K562 (cell line): ENCODE data around the gene RPL19. TPM values are rescaled to one million over a fixed set of nuclear protein-coding genes. Genes with fewer than 3 reads are reported as not detected.
A peak's percentile ranks its signal among the peaks of the same experiment; 100 is the strongest.

Source experiments
- ATF6 ChIP-seq: sonication (generic); formaldehyde crosslinking; IDR thresholded peaks from 2 replicates; pipeline ENCODE4 v1.4.0; 2020; ENCODE audit warnings: mild to moderate bottlenecking, missing genetic modification reagents
- BRF2 ChIP-seq: IDR thresholded peaks from 3 replicates; pipeline ENCODE4 v1.6.1; 2011; ENCODE audit warnings: borderline replicate concordance, mild to moderate bottlenecking; ENCODE audit not compliant: insufficient read length, insufficient read depth
- EP400 ChIP-seq: fragments of 450-650 bp; IDR thresholded peaks from 2 replicates; pipeline ENCODE4 v1.6.1; 2017; ENCODE audit warnings: antibody characterized with exemption, mild to moderate bottlenecking, moderate library complexity
- ETV1 ChIP-seq: fragments of 450-650 bp; conservative IDR thresholded peaks from 2 replicates; pipeline ENCODE4 v1.6.1; 2016; ENCODE audit warnings: missing genetic modification characterization, control low read depth, low read depth, missing compliant biosample characterization
- HDAC1 ChIP-seq, 2 experiments: fragments of 450-650 bp; IDR thresholded peaks; 2 replicates each; pipeline ENCODE4 v1.6.1; 2016 to 2017; ENCODE audit warnings: inconsistent platforms in 1 of 2, mild to moderate bottlenecking in 1 of 2, moderate library complexity in 1 of 2
- HDAC2 ChIP-seq: fragments of 450-650 bp; IDR thresholded peaks from 2 replicates; pipeline ENCODE4 v1.6.1; 2016; ENCODE audit warnings: mild to moderate bottlenecking
- HES1 ChIP-seq: fragments of 450-650 bp; IDR thresholded peaks from 2 replicates; pipeline ENCODE4 v1.6.1; 2016; ENCODE audit warnings: low read depth, mild to moderate bottlenecking, moderate library complexity
- HNRNPK ChIP-seq: fragments of 200-400 bp; formaldehyde crosslinking; IDR thresholded peaks from one replicate; pipeline ENCODE4 v1.6.1; 2018; ENCODE audit warnings: mild to moderate bottlenecking, low read depth, low read length; ENCODE audit not compliant: poor library complexity, severe bottlenecking
- IRF1 ChIP-seq: sonication (generic); formaldehyde crosslinking; IDR thresholded peaks from 2 replicates; pipeline ENCODE4 v1.8.0; 2022; ENCODE audit warnings: missing genetic modification reagents, mild to moderate bottlenecking, borderline replicate concordance
- MBD1 ChIP-seq: fragments of 250-450 bp; sonication (Bioruptor Pico); IDR thresholded peaks from 2 replicates; pipeline ENCODE4 v1.8.0; 2022; ENCODE audit warnings: inconsistent platforms
- SMARCA4 ChIP-seq: fragments of 450-650 bp; IDR thresholded peaks from 2 replicates; pipeline ENCODE4 v1.6.1; 2016
- ZKSCAN3 ChIP-seq: fragments of 250-450 bp; sonication (Bioruptor Pico); IDR thresholded peaks from 2 replicates; pipeline ENCODE4 v1.4.0; 2020
- ZNF121 ChIP-seq: sonication (generic); formaldehyde crosslinking; conservative IDR thresholded peaks from 2 replicates; pipeline ENCODE4 v1.8.0; 2022; ENCODE audit warnings: missing genetic modification reagents
- polyA plus RNA-seq, 8 experiments: library from polyadenylated mRNA; depleted of rRNA in 4 of 8; stranded (reverse) in 5 of 8; unstranded in 3 of 8; fragments of >200 nt; fragmentation: Nextera tagmentation in 2 of 8; fragmentation: Illumina TruSeq in 1 of 8; extraction: Ambion mirVana in 2 of 8; extraction: Trizol in 1 of 8; gene quantifications; 2 replicates each; pipeline versions ENCODE4 v1.2.1 to v1.2.3, GENCODE V29; 2011 to 2014; ENCODE audit warnings: inconsistent platforms in 1 of 8, missing spikeins in 1 of 8
- total RNA-seq, 7 experiments: library from RNA; depleted of rRNA in 6 of 7; stranded (reverse); fragments of >200 nt in 6 of 7; fragmentation: Illumina TruSeq in 2 of 7; extraction: Trizol in 2 of 7; gene quantifications; 2 replicates each; pipeline versions ENCODE4 v1.2.1 to v1.2.3, GENCODE V29; 2011 to 2021; ENCODE audit warnings: low replicate concordance in 1 of 7

The RPL19 gene
- total and polyA plus RNA-seq, 9 of the 15 experiments (the other 6 are each of a cell fraction or from before 2014, with no cell fraction given), result 2,263 to 4,614 (median 3,727) TPM

GRCh38 chr17:39200070-39200879, at the start of gene RPL19 (continued):
- no peak for TF ChIP-seq MBD1 (CRISPR knock-in tag)
- TF ChIP-seq HDAC1 (IDR thresholded peaks at IDR 0.05), result peak in 1 of 2 experiments; percentile 73; a peak in 2 of 4 replicates
- TF ChIP-seq HDAC2, result no peak
- 0 out of 2 replicates have a peak, but pooled peaks have one; percentile 5 for TF ChIP-seq SMARCA4
- TF ChIP-seq ZKSCAN3, result no peak
- no peak; the same call in 1 of the 2 replicates for TF ChIP-seq ATF6
- TF ChIP-seq EP400, result peak; percentile 98
- no peak for TF ChIP-seq ZNF121 (CRISPR knock-in tag)
- TF ChIP-seq HES1, result no peak
- TF ChIP-seq IRF1 (CRISPR knock-in tag), result no peak
- no peak for TF ChIP-seq HNRNPK
- peak; percentile 88 for TF ChIP-seq ETV1
- TF ChIP-seq BRF2, result no peak
